A549 (cell line): ENCODE results near the gene P2RY8. TPM values are rescaled to one million over a fixed set of nuclear protein-coding genes. Genes with fewer than 3 reads are reported as not detected.

Experiments
- ATAC-seq, 2 experiments: fragments of 200-7000 bp in 1 of 2; fragments of >200 bp in 1 of 2; cut with Nextera tagmentation in 1 of 2; cut with Tn5 transposase in 1 of 2; 3 replicates each; pipeline versions ENCODE4 v1.8.0 to v1.9.1; 2018 to 2020; ENCODE audit warnings: mild to moderate bottlenecking in 1 of 2, moderate library complexity in 1 of 2
- CTCF ChIA-PET: fragments of 300-600 bp; sonication (Branson Sonifier 250); formaldehyde crosslinking; extraction: SDS; loops from one replicate; lab custom pipeline; 2021; ENCODE audit warnings: antibody characterized with exemption, inconsistent platforms; lab: Yijun Ruan, JAX
- POLR2A ChIA-PET: fragments of 350-600 bp; formaldehyde crosslinking; extraction: SDS; loops from one replicate; lab custom pipeline; 2021; ENCODE audit warnings: antibody characterized with exemption, inconsistent platforms; lab: Yijun Ruan, JAX
- DNase-seq, 2 experiments: peaks; one replicate each; pipeline versions ENCODE4 v3.0.0 to v3.0.0-alpha.2; 2011 to 2016; ENCODE audit warnings: low read depth in 1 of 2, low spot score in 1 of 2
- FAIRE-seq: peaks from 2 replicates; lab custom pipeline; 2011; peaks lifted over from hg19 to GRCh38; lab: Jason Lieb, UNC
- H3K27ac ChIP-seq, 2 experiments: fragments of >200 bp; sonication (Bioruptor Twin); formaldehyde crosslinking; 3 replicates each; pipeline ENCODE4 v1.5.1; 2016 to 2017
- H3K4me1 ChIP-seq: fragments of >200 bp; sonication (Bioruptor Twin); formaldehyde crosslinking; 3 replicates; pipeline ENCODE4 v1.6.1; 2016
- H3K4me2 ChIP-seq: fragments of >200 bp; sonication (Bioruptor Twin); formaldehyde crosslinking; 3 replicates; pipeline ENCODE4 v1.6.1; 2016
- H3K4me3 ChIP-seq: fragments of >200 bp; sonication (Bioruptor Twin); formaldehyde crosslinking; 3 replicates; pipeline ENCODE4 v1.5.1; 2016
- H3K9me3 ChIP-seq: fragments of >200 bp; sonication (Bioruptor Twin); formaldehyde crosslinking; 3 replicates; pipeline ENCODE4 v1.6.1; 2016
- CHD4 ChIP-seq: fragments of 200-600 bp; sonication (generic); IDR thresholded peaks from 2 replicates; pipeline ENCODE4 v1.6.1; 2016; ENCODE audit warnings: antibody characterized with exemption, mild to moderate bottlenecking, borderline replicate concordance
- ELK1 ChIP-seq: fragments of 150-350 bp; IDR thresholded peaks from 2 replicates; pipeline ENCODE4 v1.6.1; 2014; ENCODE audit warnings: low read depth, mild to moderate bottlenecking, low read length
- FOSL2 ChIP-seq, 2 experiments: fragments of 450-650 bp in 1 of 2; fragments of >200 bp in 1 of 2; sonication (Bioruptor Twin) in 1 of 2; formaldehyde crosslinking; IDR thresholded peaks; 2 replicates each; pipeline versions ENCODE4 v1.5.0 to v1.6.1; 2016 to 2020; ENCODE audit warnings: mild to moderate bottlenecking in 1 of 2, moderate library complexity in 1 of 2
- HMGXB4 ChIP-seq: fragments of 250-450 bp; sonication (Bioruptor Pico); IDR thresholded peaks from 2 replicates; pipeline ENCODE4 v1.5.0; 2021; ENCODE audit warnings: mild to moderate bottlenecking, moderate library complexity, borderline replicate concordance
- HOXB5 ChIP-seq: fragments of 250-450 bp; sonication (Bioruptor Pico); IDR thresholded peaks from 2 replicates; pipeline ENCODE4 v1.5.0; 2020; ENCODE audit warnings: mild to moderate bottlenecking, moderate library complexity
- JUNB ChIP-seq: fragments of >200 bp; sonication (Bioruptor Twin); formaldehyde crosslinking; IDR thresholded peaks from 2 replicates; pipeline ENCODE4 v1.6.1; 2016
- MAZ ChIP-seq: fragments of 150-350 bp; IDR thresholded peaks from 2 replicates; pipeline ENCODE4 v1.6.1; 2014; ENCODE audit warnings: antibody characterized with exemption, low read depth, low read length, borderline replicate concordance
- MYC ChIP-seq: IDR thresholded peaks from 2 replicates; pipeline ENCODE4 v1.6.1; 2012; ENCODE audit warnings: mild to moderate bottlenecking, inconsistent platforms, low read length, improper control_type of control experiment, borderline replicate concordance
- NFE2L2 ChIP-seq: fragments of 150-350 bp; conservative IDR thresholded peaks from 2 replicates; pipeline ENCODE4 v1.6.1; 2014; ENCODE audit warnings: low read length
- NPAS2 ChIP-seq: fragments of 250-450 bp; sonication (Bioruptor Pico); IDR thresholded peaks from 2 replicates; pipeline ENCODE4 v1.8.0; 2022; ENCODE audit warnings: mild to moderate bottlenecking, moderate library complexity, borderline replicate concordance
- NR3C1 ChIP-seq: fragments of >200 bp; sonication (Bioruptor Twin); formaldehyde crosslinking; IDR thresholded peaks from 3 replicates; pipeline ENCODE4 v1.6.1; 2017
- POLR2A ChIP-seq: IDR thresholded peaks from 2 replicates; pipeline ENCODE4 v1.6.1; 2012; ENCODE audit warnings: mild to moderate bottlenecking, low read length
- SMC3 ChIP-seq: fragments of >200 bp; sonication (Bioruptor Twin); formaldehyde crosslinking; IDR thresholded peaks from 3 replicates; pipeline ENCODE4 v1.6.1; 2018; ENCODE audit warnings: inconsistent platforms
- SREBF2 ChIP-seq: fragments of 450-650 bp; IDR thresholded peaks from 2 replicates; pipeline ENCODE4 v1.6.1; 2014; ENCODE audit warnings: mild to moderate bottlenecking, moderate library complexity
- TP53 ChIP-seq: fragments of 250-450 bp; sonication (Bioruptor Pico); IDR thresholded peaks from 2 replicates; pipeline ENCODE4 v1.5.0; 2021; ENCODE audit warnings: mild to moderate bottlenecking, moderate library complexity
- ZFP36 ChIP-seq: fragments of 450-650 bp; IDR thresholded peaks from 2 replicates; pipeline ENCODE4 v1.6.1; 2014; ENCODE audit warnings: borderline replicate concordance; ENCODE audit not compliant: partially characterized antibody
- WGBS: methylation state at CpG from one replicate; pipeline ENCODE4 v1.1.6; 2017; ENCODE audit errors: missing lambda C conversion rate; 5-methylcytosine and 5-hydroxymethylcytosine counted together
- polyA plus RNA-seq, 4 experiments: library from polyadenylated mRNA; depleted of rRNA in 3 of 4; stranded (reverse); fragments of >200 nt; fragmentation: RNase III in 1 of 4; extraction: RNeasy Plus Mini Kit Qiagen cat#74134 plus additional on column Dnase treatment in 1 of 4; gene quantifications; 2 replicates in 3 of 4; 3 replicates in 1 of 4; pipeline ENCODE4 v1.2.3, GENCODE V29; 2011 to 2017
- TF ChIP-seq, protein P1 (sequence below): fragments of 200-600 bp; sonication (generic); IDR thresholded peaks from 2 replicates; pipeline ENCODE4 v1.6.1; 2016; ENCODE audit warnings: antibody characterized with exemption, mild to moderate bottlenecking, moderate library complexity

The P2RY8 gene
- polyA plus RNA-seq, 2 of the 4 experiments (the other 2 are of a cell fraction): not detected

DNA sequence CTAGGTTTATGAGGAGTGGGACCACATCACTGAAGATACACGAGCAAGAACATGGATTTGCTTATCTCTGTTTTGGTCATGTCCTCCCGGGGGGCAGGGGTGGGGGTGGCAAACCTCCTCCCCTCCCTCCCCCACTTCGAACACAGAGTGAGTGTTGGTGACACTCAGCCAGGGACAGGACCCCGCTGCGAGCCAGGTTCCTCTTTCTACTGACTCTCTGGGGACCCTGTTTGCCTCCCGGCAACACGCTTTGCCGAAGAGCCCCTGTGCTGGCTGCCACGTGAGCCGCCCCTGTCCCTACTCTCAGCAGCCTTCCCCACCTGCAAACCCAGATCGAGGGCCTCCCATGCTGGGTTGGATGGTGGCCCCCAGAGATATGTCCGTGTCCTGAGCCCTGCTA lies 34.7 kb downstream of the P2RY8 start:
- ChIA-PET CTCF (no interaction called here), POLR2A (no interaction called here)
- H3K4me3 ChIP-seq: no peak overlapping the region
- H3K9me3 ChIP-seq: no peaks in the 10 kb centered on the region
- WGBS: 52% methylated on average over 10 of the region's 12 CpGs
- no peak for ATAC-seq
- no peak for DNase-seq
- no peak overlapping the region for H3K4me2 ChIP-seq
- no peak for TF ChIP-seq MAZ
- no peak for TF ChIP-seq NFE2L2
- TF ChIP-seq, all 56 proteins: peak for 0
- no peaks in the 10 kb centered on the region for H3K4me1 ChIP-seq
- no peak for FAIRE-seq
- H3K27ac ChIP-seq: no peak overlapping the region

GRCh38 chrX:1500701-1501624 lies 36.0 kb downstream of the P2RY8 start:
- FAIRE-seq: no peak
- H3K27ac ChIP-seq: no peak overlapping the region
- no peak overlapping the region for H3K4me2 ChIP-seq
- ChIA-PET POLR2A (no interaction called here), CTCF (no interaction called here)
- ATAC-seq: no peak
- WGBS: 71% methylated on average over 23 of the region's 23 CpGs
- no peaks in the 10 kb centered on the region for H3K4me1 ChIP-seq
- DNase-seq: no peak
- no peaks in the 10 kb centered on the region for H3K9me3 ChIP-seq
- H3K4me3 ChIP-seq: no peak overlapping the region
- no peak for TF ChIP-seq TP53
- TF ChIP-seq, protein P1, sequence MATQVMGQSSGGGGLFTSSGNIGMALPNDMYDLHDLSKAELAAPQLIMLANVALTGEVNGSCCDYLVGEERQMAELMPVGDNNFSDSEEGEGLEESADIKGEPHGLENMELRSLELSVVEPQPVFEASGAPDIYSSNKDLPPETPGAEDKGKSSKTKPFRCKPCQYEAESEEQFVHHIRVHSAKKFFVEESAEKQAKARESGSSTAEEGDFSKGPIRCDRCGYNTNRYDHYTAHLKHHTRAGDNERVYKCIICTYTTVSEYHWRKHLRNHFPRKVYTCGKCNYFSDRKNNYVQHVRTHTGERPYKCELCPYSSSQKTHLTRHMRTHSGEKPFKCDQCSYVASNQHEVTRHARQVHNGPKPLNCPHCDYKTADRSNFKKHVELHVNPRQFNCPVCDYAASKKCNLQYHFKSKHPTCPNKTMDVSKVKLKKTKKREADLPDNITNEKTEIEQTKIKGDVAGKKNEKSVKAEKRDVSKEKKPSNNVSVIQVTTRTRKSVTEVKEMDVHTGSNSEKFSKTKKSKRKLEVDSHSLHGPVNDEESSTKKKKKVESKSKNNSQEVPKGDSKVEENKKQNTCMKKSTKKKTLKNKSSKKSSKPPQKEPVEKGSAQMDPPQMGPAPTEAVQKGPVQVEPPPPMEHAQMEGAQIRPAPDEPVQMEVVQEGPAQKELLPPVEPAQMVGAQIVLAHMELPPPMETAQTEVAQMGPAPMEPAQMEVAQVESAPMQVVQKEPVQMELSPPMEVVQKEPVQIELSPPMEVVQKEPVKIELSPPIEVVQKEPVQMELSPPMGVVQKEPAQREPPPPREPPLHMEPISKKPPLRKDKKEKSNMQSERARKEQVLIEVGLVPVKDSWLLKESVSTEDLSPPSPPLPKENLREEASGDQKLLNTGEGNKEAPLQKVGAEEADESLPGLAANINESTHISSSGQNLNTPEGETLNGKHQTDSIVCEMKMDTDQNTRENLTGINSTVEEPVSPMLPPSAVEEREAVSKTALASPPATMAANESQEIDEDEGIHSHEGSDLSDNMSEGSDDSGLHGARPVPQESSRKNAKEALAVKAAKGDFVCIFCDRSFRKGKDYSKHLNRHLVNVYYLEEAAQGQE: no peak
- no peak for TF ChIP-seq HMGXB4 (CRISPR knock-in tag)
- no peak for TF ChIP-seq HOXB5 (CRISPR knock-in tag)
- no peak for TF ChIP-seq NR3C1
- no peak for TF ChIP-seq CHD4
- TF ChIP-seq ELK1: no peak
- no peak for TF ChIP-seq SMC3
- TF ChIP-seq JUNB: no peak
- no peak for TF ChIP-seq FOSL2 (IDR thresholded peaks at IDR 0.05)
- TF ChIP-seq FOSL2 (CRISPR knock-in tag; IDR thresholded peaks at IDR 0.05): no peak
- TF ChIP-seq POLR2A: no peak
- TF ChIP-seq NPAS2 (CRISPR knock-in tag): no peak
- no peak for TF ChIP-seq MYC
- no peak for TF ChIP-seq SREBF2
- TF ChIP-seq ZFP36: no peak
